Measurements from ENCODE around the gene BLZF1. TPM values are rescaled to one million over a fixed set of nuclear protein-coding genes. Genes with fewer than 3 reads are reported as not detected.

The BLZF1 gene
- total RNA-seq, 1 experiment from 2014 or later: 19.6 TPM

DNA sequence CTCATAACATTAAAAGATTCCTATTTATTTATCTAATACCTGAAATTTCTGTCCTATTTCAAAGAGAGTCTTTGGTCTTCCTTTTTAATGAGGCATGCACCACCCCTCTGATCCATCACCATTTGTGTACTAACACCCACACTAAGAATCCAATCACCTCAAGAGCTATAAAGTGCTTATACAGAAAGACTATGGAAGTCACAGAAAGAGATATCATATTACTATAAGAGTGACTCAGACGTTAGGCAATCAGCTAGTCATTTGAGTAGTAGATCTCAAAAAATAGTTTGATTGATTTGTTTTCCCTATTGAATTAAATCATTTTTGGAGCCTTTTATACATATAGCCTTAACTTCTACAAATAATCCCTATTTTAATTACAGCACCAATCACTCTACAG is 46.5 kb upstream of the BLZF1 start:
- H3K4me1 ChIP-seq (ENCODE audit: control insufficient read depth, insufficient read depth, low read length): peaks cover 2% of the 10 kb centered on the region; the same call in 1 of the 2 replicates
- no peaks in the 10 kb centered on the region for H3K36me3 ChIP-seq (ENCODE audit: control insufficient read depth, insufficient read depth, low read length)
- DNase-seq (ENCODE audit: low read depth, low spot score) (no peak), ATAC-seq (no peak)
- TF ChIP-seq TCF7L2 (IDR thresholded peaks at IDR 0.05; ENCODE audit: low read depth, low read length) (no peak), SIN3A (IDR thresholded peaks at IDR 0.05; ENCODE audit: borderline replicate concordance, insufficient read depth, low read depth, low read length) (no peak), POLR2AphosphoS5 (IDR thresholded peaks at IDR 0.05; ENCODE audit: low read depth, low read length) (no peak)
- TF ChIP-seq, protein P1, sequence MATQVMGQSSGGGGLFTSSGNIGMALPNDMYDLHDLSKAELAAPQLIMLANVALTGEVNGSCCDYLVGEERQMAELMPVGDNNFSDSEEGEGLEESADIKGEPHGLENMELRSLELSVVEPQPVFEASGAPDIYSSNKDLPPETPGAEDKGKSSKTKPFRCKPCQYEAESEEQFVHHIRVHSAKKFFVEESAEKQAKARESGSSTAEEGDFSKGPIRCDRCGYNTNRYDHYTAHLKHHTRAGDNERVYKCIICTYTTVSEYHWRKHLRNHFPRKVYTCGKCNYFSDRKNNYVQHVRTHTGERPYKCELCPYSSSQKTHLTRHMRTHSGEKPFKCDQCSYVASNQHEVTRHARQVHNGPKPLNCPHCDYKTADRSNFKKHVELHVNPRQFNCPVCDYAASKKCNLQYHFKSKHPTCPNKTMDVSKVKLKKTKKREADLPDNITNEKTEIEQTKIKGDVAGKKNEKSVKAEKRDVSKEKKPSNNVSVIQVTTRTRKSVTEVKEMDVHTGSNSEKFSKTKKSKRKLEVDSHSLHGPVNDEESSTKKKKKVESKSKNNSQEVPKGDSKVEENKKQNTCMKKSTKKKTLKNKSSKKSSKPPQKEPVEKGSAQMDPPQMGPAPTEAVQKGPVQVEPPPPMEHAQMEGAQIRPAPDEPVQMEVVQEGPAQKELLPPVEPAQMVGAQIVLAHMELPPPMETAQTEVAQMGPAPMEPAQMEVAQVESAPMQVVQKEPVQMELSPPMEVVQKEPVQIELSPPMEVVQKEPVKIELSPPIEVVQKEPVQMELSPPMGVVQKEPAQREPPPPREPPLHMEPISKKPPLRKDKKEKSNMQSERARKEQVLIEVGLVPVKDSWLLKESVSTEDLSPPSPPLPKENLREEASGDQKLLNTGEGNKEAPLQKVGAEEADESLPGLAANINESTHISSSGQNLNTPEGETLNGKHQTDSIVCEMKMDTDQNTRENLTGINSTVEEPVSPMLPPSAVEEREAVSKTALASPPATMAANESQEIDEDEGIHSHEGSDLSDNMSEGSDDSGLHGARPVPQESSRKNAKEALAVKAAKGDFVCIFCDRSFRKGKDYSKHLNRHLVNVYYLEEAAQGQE (IDR thresholded peaks at IDR 0.05; ENCODE audit: insufficient read depth in 1 of 2, low read depth in 2 of 2, low read length in 1 of 2): no peak
- TF ChIP-seq, protein P2, sequence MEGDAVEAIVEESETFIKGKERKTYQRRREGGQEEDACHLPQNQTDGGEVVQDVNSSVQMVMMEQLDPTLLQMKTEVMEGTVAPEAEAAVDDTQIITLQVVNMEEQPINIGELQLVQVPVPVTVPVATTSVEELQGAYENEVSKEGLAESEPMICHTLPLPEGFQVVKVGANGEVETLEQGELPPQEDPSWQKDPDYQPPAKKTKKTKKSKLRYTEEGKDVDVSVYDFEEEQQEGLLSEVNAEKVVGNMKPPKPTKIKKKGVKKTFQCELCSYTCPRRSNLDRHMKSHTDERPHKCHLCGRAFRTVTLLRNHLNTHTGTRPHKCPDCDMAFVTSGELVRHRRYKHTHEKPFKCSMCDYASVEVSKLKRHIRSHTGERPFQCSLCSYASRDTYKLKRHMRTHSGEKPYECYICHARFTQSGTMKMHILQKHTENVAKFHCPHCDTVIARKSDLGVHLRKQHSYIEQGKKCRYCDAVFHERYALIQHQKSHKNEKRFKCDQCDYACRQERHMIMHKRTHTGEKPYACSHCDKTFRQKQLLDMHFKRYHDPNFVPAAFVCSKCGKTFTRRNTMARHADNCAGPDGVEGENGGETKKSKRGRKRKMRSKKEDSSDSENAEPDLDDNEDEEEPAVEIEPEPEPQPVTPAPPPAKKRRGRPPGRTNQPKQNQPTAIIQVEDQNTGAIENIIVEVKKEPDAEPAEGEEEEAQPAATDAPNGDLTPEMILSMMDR (IDR thresholded peaks at IDR 0.05): no peak
- no TSS peak for BruUV-seq (replicated peaks)
- ChIA-PET POLR2A (no interaction called here), CTCF (no interaction called here)
- H3K27ac ChIP-seq (ENCODE audit: low read length): no peak overlapping the region
- H3K9me3 ChIP-seq (ENCODE audit: control insufficient read depth, insufficient read depth, low read depth, low read length): no peaks in the 10 kb centered on the region
- intact Hi-C loops (cut with micrococcal nuclease; ENCODE audit: unreplicated experiment): no loop called here
- in situ Hi-C loops (cut with HindIII; ENCODE audit: low pct_unique_long_range_greater_than_20kb, low sequenced_read_pairs): no loop called here
- no peaks in the 10 kb centered on the region for H3K27me3 ChIP-seq (ENCODE audit: control insufficient read depth, insufficient read depth, low read length)
- H3K4me3 ChIP-seq (ENCODE audit: low read depth in 2 of 2, low read length in 2 of 2): no peak overlapping the region

DNA sequence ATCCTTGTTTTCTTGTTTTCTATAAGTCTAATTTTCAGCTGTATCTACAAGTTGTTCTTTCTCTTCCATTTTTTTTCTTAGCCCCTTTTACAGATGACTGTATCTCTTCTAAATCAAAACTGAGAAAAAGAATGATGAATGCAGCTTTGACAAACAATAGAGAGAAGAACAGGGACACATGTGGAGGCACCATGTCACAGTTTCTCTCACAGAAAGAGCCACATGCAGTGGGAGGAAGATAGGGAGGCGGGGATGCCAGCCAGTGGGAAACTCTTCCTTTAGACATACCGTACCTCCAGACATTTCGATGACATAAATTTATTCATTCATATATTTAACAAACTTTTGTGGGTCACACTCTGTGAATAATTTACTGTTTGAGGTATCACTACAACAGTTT is 45.9 kb upstream of the BLZF1 start:
- in situ Hi-C loops (cut with HindIII; ENCODE audit: low pct_unique_long_range_greater_than_20kb, low sequenced_read_pairs): no loop called here
- Histone ChIP-seq H3K4me3 (ENCODE audit: low read depth in 2 of 2, low read length in 2 of 2) (no peak overlapping the region), H3K27me3 (ENCODE audit: control insufficient read depth, insufficient read depth, low read length) (no peaks in the 10 kb centered on the region), H3K36me3 (ENCODE audit: control insufficient read depth, insufficient read depth, low read length) (no peaks in the 10 kb centered on the region), H3K9me3 (ENCODE audit: control insufficient read depth, insufficient read depth, low read depth, low read length) (no peaks in the 10 kb centered on the region), H3K4me1 (ENCODE audit: control insufficient read depth, insufficient read depth, low read length) (peaks cover 2% of the 10 kb centered on the region; the same call in 1 of the 2 replicates), H3K27ac (ENCODE audit: low read length) (no peak overlapping the region)
- ChIA-PET POLR2A (no interaction called here), CTCF (no interaction called here)
- intact Hi-C loops (cut with micrococcal nuclease; ENCODE audit: unreplicated experiment): no loop called here
- no TSS peak for BruUV-seq (replicated peaks)
- no peak for DNase-seq (ENCODE audit: low read depth, low spot score)
- TF ChIP-seq, protein P1 (IDR thresholded peaks at IDR 0.05; ENCODE audit: insufficient read depth in 1 of 2, low read depth in 2 of 2, low read length in 1 of 2): no peak
- TF ChIP-seq TCF7L2 (IDR thresholded peaks at IDR 0.05; ENCODE audit: low read depth, low read length) (no peak), POLR2AphosphoS5 (IDR thresholded peaks at IDR 0.05; ENCODE audit: low read depth, low read length) (no peak), SIN3A (IDR thresholded peaks at IDR 0.05; ENCODE audit: borderline replicate concordance, insufficient read depth, low read depth, low read length) (no peak)
- TF ChIP-seq, protein P2 (IDR thresholded peaks at IDR 0.05): no peak
- ATAC-seq: no peak
